ENCODE data around the gene LIN7B.
"Not testable (repeated sequence)": the region's sequence is repeated elsewhere in the genome, so short reads cannot be mapped to it uniquely, and the experiment has no call there.

LIN7B gene

GRCh38 chr19:49142866-49143335 is 28.7 kb downstream of the LIN7B start:
- DNase-seq (ENCODE audit: low read depth in 3 of 3) = peak in 2 of 3 experiments; percentile 42 to 74

DNA sequence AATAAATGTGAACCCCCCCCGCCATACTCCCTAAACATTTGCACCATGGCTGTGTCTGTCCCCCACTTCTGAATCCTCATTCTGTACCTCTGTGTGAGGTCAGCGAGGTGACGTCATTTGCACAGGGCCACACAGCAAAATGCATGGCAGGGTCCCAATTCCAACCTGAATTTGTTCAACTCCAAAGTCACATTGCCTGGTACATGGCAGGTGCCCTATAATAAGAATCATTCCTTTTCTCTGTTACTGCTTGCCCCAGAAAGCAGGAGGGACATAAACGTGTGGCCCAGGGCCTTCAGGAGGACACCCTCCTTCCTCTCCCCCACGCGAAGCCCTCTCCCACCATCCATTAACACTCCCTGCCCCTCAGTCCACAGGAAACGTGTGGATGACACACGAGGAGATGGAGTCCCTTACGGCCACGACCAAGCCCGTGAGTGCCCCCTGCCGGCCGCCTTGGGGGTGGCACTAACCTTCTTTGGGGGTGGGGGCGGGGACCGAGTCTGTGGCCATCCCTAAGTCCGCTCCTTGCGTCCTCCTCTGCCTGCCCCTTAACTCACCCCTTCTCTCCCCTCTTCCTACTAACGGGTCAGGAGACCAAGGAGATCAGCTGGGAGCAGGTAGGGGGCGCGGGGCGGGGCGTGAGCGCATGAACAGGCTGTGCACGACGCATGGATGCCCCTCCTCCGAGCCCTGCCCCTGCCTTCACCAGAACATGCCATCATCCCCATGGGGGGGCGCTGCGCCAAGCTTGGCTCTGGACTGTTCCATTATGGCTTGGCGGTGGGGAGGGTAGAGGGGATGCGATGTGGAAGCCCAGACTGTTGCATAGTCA is 31.6 kb downstream of the LIN7B start:
- peak; percentile 62 to 80 (median 64) for DNase-seq (ENCODE audit: low read depth in 3 of 3)

DNA sequence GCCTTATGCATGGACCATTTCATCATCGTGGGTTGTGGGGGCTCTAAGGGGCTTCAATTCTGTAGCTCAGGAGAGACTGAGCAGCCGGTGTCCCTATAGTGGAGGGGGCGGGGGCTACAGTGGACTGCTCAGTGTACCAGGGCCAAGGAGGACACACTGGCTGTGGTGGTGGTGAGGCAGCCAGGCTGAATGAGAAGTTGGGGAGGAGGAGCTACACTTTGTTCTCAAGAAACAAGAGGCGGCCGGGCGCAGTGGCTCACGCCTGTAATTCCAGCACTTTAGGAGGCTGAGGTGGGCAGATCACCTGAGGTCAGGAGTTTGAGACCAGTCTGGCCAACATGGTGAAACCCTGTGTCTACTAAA is 32.2 kb downstream of the LIN7B start:
- not testable (repeated sequence) for DNase-seq (ENCODE audit: low read depth in 3 of 3)

GRCh38 chr19:49148044-49148682 is 34.0 kb downstream of the LIN7B start:
- no peak for DNase-seq (ENCODE audit: low read depth in 3 of 3)

GRCh38 chr19:49148784-49149651 is 34.8 kb downstream of the LIN7B start:
- peak; percentile 56 to 83 (median 62) for DNase-seq (ENCODE audit: low read depth in 3 of 3)

DNA sequence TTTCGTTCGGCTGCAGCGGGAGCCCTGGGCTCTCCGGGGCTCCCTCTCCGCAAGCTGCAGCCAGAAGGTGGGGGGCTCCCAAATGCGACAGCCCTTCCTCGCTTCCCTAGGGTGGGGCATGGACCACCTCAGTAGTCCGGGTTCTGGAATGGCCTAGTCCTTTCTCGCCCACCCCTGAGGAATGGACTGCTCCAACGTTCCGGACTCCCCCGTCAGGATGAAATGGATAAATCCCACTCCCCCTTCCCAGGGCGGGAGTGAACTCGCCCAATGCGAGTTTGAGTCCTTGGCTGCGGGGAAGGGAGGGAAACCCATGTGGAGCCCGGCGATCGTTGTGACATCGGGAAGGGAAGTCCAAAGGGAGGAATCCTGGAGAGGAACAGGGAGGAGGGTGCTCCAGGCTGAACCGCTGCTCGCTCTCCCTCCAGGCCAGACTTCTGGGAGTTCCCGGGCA is 35.5 kb downstream of the LIN7B start:
- no peak for DNase-seq (ENCODE audit: low read depth in 3 of 3)

DNA sequence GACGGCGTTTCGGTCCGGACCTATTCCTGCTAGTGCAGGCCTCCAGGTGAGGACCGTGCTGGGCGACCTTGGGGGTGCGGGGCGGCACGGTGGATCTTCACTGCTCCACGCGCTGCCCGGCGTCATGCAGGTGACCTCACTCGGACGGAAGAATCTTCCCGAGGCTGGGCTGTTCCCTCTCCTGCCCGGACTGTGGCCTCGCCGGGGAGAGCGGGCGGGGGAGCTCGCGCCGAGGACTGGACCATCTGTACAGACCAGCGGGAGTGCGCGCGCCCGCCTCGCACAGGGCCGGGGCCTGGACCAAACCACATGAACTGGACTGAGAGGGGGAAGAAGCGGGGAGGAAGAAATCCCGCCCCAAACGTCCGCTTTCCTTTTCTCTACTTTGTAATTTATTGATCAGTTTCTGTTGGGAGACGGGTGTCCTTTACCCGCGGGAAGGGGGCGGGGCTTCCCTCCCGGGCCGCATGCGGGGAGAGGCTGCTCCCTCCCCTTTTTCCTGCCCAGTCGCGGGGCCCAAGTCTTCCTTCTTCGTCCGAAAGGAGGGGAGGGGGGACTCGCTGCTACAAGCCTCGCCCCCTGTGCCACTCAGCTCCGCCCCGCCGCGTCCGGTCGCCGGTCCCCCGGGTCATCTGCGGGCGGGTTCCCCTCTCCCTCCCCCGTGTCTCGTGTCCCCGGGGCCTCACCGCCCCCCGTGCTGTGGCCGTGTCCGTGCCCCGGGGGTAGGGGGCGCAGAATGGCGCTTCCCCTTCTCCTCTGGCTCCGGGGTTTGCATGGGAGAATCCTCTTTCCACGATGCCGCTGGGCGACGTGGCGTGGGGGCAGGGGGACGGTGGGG is 36.2 kb downstream of the LIN7B start:
- DNase-seq (ENCODE audit: low read depth in 3 of 3) = peak in 1 of 3 experiments; percentile 46

- no peak for DNase-seq (ENCODE audit: low read depth in 3 of 3)
Observed at GRCh38 chr19:49150944-49151243, 36.7 kb downstream of the LIN7B start.

GRCh38 chr19:49151267-49152118 is 37.3 kb downstream of the LIN7B start:
- peak in 1 of 3 experiments; percentile 38 for DNase-seq (ENCODE audit: low read depth in 3 of 3)

- no peak for DNase-seq (ENCODE audit: low read depth in 3 of 3)
Observed at GRCh38 chr19:49152119-49152550, 38.0 kb downstream of the LIN7B start.

GRCh38 chr19:49153167-49153809 is 39.1 kb downstream of the LIN7B start:
- no peak for DNase-seq (ENCODE audit: low read depth in 3 of 3)

DNA sequence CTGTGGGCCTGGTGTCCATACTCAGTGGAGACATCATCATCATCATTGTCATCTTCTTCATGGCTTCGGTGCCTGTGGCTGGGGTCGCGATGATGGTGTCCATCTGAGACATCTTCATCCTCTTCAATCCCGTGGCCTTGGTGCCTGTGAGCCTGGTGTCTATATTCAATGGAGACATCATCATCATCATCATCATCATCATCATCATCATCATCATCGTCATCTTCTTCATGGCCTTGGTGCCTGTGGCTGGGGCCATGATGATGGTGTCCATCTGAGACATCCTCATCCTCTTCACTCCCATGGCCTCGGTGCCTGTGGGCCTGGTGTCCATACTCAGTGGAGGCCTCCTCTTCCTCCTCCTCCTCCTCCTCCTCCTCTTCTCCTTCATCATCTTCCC is 40.1 kb downstream of the LIN7B start:
- no peak for DNase-seq (ENCODE audit: low read depth in 3 of 3)

DNA sequence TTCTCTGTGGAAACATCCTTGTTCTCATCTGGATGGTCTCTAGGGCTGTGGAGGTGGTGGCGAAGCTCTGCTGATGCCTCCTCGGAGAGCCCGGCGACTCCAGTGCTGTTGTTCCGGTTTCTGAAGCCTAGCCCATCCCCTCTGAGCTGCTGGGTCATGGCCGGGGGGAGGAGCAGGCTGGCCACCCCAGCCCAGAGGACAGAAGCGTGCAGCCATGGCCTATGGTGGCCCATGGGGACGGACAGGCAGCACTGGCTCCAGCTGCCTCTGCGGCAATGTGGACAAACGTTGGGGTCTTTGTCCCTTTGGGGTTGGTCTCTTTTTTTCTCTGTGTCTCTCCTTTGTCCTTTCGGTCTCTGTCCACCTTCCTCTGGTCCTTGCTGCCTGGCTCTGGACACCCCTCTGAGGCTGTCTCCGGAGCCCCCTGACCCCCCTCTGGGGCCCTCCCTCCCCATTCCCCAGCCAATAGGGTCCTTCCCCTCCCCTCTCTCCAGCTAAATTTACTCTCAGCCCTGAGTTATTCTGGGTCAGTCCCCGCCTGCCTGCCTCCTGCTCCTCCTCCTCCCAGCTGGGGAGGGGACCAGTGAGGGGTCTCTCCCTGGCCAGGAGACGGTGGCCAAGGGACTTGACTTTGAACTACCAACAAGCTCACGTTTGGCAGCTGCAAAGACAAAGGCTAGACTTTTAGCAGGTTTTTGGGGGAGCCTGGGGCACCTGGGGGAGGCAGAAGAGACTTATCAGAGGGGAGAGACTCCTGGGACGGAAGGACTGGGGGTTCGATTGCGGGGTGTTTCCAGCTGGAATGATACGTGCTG is 41.0 kb downstream of the LIN7B start, which contains the start of gene HRC:
Gene HRC (minus strand): TSS at position 392 of the 815 bp plus-strand sequence. CDS start 159 bp downstream, at position 233.
- no peak for DNase-seq (ENCODE audit: low read depth in 3 of 3)

- no peak for DNase-seq (ENCODE audit: low read depth in 3 of 3)
Observed at GRCh38 chr19:49155820-49156346, 41.7 kb downstream of the LIN7B start.

DNA sequence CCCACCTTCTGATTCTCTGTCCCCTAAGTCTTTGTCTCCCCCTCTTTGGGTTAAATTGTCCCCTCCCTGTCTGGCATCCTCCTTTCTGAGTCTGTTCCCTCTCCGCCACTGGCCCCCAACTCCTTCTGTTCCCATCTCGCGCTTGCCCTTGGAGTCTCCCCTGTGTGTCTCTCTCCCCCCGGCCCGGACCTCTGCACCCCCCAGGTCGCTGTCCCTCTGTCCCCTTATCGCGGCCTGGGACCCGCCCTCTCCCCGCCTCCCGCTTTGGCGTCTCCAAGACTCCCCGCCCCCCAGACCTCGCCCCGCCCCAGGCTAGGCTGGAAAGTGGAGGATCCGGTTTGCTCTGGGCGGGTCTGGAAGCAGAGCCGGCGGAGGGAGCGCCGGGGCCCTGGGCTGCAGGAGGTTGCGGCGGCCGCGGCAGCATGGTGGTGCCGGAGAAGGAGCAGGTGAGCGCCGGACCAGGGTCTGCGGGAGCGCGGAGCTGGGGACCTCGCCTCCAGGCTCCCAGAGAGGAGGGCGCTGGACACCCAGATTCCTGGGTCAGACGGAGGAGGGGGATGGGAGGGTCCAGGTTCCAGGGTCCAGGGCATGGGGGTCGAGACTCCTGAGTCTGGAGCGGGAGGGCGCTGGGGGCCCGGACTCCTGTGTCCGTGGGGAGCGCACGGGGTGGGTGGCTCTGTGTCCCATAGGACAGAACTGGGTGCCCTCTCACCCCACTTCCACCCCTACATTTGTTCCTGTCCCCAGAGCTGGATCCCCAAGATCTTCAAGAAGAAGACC is 43.5 kb downstream of the LIN7B start, which contains the start of gene TRPM4:
Gene TRPM4 (plus strand): TSS at position 348 of the 780 bp plus-strand sequence. CDS start 75 bp downstream, at position 423.
- peak in 1 of 3 experiments; percentile 73 for DNase-seq (ENCODE audit: low read depth in 3 of 3)

GRCh38 chr19:49160450-49161189 is 46.5 kb downstream of the LIN7B start:
- DNase-seq (ENCODE audit: low read depth in 3 of 3) = no peak

DNA sequence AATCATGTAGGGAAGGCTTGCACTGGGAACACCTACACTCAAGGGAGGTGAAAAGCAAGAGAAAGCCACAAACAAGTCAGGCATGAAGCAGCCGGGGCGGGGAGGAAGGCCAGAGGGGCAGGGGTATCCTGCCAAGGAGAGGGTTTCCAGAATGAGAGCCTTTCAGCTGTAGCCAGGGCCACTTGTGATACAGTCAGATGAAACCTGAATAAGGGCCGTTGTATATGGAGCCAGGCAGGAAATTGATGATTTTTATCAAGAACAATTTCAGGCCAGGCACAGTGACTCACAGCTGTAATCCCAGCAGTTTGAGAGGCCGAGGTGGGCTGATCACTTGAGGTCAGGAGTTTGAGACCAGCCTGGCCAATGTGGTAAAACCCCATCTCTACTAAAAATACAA is 47.8 kb downstream of the LIN7B start:
- no peak for DNase-seq (ENCODE audit: low read depth in 3 of 3)

Data from stimulated activated CD4-positive, alpha-beta T cell treated with anti-CD3 and anti-CD28 coated beads, TNF-alpha, amount 100 ng/mL, for 24 hours (primary cell).